ENCODE data around the gene CNTNAP2. TPM values are rescaled to one million over a fixed set of nuclear protein-coding genes. Genes with fewer than 3 reads are reported as not detected.

The CNTNAP2 gene
- total and polyA plus RNA-seq, 2 of the 13 experiments (the other 11 are each of a cell fraction or from before 2014, with no cell fraction given), result 0.40 to 0.42 TPM

- no peak for TF ChIP-seq MZF1 (CRISPR knock-in tag; IDR thresholded peaks at IDR 0.05; ENCODE audit: borderline replicate concordance)
- TF ChIP-seq, protein P1, sequence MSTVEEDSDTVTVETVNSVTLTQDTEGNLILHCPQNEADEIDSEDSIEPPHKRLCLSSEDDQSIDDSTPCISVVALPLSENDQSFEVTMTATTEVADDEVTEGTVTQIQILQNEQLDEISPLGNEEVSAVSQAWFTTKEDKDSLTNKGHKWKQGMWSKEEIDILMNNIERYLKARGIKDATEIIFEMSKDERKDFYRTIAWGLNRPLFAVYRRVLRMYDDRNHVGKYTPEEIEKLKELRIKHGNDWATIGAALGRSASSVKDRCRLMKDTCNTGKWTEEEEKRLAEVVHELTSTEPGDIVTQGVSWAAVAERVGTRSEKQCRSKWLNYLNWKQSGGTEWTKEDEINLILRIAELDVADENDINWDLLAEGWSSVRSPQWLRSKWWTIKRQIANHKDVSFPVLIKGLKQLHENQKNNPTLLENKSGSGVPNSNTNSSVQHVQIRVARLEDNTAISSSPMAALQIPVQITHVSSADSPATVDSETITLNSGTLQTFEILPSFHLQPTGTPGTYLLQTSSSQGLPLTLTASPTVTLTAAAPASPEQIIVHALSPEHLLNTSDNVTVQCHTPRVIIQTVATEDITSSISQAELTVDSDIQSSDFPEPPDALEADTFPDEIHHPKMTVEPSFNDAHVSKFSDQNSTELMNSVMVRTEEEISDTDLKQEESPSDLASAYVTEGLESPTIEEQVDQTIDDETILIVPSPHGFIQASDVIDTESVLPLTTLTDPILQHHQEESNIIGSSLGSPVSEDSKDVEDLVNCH (CRISPR knock-in tag; IDR thresholded peaks at IDR 0.05), result no peak
- TF ChIP-seq ZBTB10 (CRISPR knock-in tag; IDR thresholded peaks at IDR 0.05; ENCODE audit: borderline replicate concordance), result no peak
- no peak for TF ChIP-seq ZNF256 (CRISPR knock-in tag; conservative IDR thresholded peaks at IDR 0.05)
- no peak for TF ChIP-seq ZBTB7B (CRISPR knock-in tag; IDR thresholded peaks at IDR 0.05)
- TF ChIP-seq MED13 (CRISPR knock-in tag; IDR thresholded peaks at IDR 0.05), result no peak
Measured at GRCh38 chr7:147859033-147859432, 1742.4 kb downstream of the CNTNAP2 start (continued).

- H4K20me1 ChIP-seq (ENCODE audit: insufficient read depth, low read length), result no peaks in the 10 kb centered on the region
- H3K27ac ChIP-seq (ENCODE audit: extremely low read length, insufficient read depth, low read length), result no peak overlapping the region
- H3K4me2 ChIP-seq (ENCODE audit: low read depth, low read length), result no peak overlapping the region
- DNase-seq (ENCODE audit: low spot score) (no peak), FAIRE-seq (no peak), ATAC-seq (no peak)
- intact Hi-C loops (cut with micrococcal nuclease; ENCODE audit: unreplicated experiment) (no loop called here), in situ Hi-C loops (cut with HindIII; ENCODE audit: extremely low pct_ligation_motif_present, low pct_unique_long_range_greater_than_20kb) (no loop called here)
- POLR2A ChIA-PET, result no interaction called here
- H3K36me3 ChIP-seq (replicated peaks in 1 of 2; ENCODE audit: control insufficient read depth in 1 of 2, insufficient read depth in 2 of 2, low read length in 2 of 2), result no peaks in the 10 kb centered on the region
- H3K9ac ChIP-seq (ENCODE audit: insufficient read depth, low read depth, low read length), result no peak overlapping the region
- H3K4me3 ChIP-seq (replicated peaks in 1 of 3; ENCODE audit: insufficient read depth in 1 of 3, low read depth in 2 of 3, low read length in 3 of 3), result no peak overlapping the region
- no peak overlapping the region for H2AFZ ChIP-seq (ENCODE audit: low read length)
- no peaks in the 10 kb centered on the region for H3K79me2 ChIP-seq (ENCODE audit: insufficient read depth, low read length)
- no peaks in the 10 kb centered on the region; a peak in 1 of 5 replicates for H3K27me3 ChIP-seq (ENCODE audit: control insufficient read depth in 1 of 2, insufficient read depth in 2 of 2, low read length in 2 of 2)
- CTCF ChIA-PET (ENCODE audit: low intra/inter-chr PET ratio, low total read pairs), result no interaction called here
- no TSS peak for BruUV-seq (replicated peaks)
- H3K9me3 ChIP-seq (ENCODE audit: low read length), result no peaks in the 10 kb centered on the region
- H3K4me1 ChIP-seq (ENCODE audit: insufficient read depth, low read length), result no peaks in the 10 kb centered on the region
- no peak for TF ChIP-seq ZBTB3 (CRISPR knock-in tag; IDR thresholded peaks at IDR 0.05; ENCODE audit: borderline replicate concordance, low read depth)
- TF ChIP-seq ZNF180 (CRISPR knock-in tag; IDR thresholded peaks at IDR 0.05; ENCODE audit: borderline replicate concordance, low read depth), result no peak
- no peak for TF ChIP-seq RORA (CRISPR knock-in tag; IDR thresholded peaks at IDR 0.05)
- no peak for TF ChIP-seq ZNF12 (CRISPR knock-in tag; IDR thresholded peaks at IDR 0.05)
- TF ChIP-seq CHD4 (IDR thresholded peaks at IDR 0.05; ENCODE audit: borderline replicate concordance, low read length), result no peak
- no peak for TF ChIP-seq MZF1 (CRISPR knock-in tag; IDR thresholded peaks at IDR 0.05; ENCODE audit: borderline replicate concordance)
- no peak for TF ChIP-seq SP5 (CRISPR knock-in tag; IDR thresholded peaks at IDR 0.05; ENCODE audit: borderline replicate concordance, low read depth)
- TF ChIP-seq CAMTA2 (CRISPR knock-in tag; IDR thresholded peaks at IDR 0.05; ENCODE audit: borderline replicate concordance), result no peak
- TF ChIP-seq ZKSCAN1 (IDR thresholded peaks at IDR 0.05; ENCODE audit: low read length), result no peak
- no peak for TF ChIP-seq MED13 (CRISPR knock-in tag; IDR thresholded peaks at IDR 0.05)
- no peak for TF ChIP-seq ERF (CRISPR knock-in tag; IDR thresholded peaks at IDR 0.05)
- TF ChIP-seq FOXA1 (IDR thresholded peaks at IDR 0.05), result no peak
- TF ChIP-seq FOXA1 (CRISPR knock-in tag; IDR thresholded peaks at IDR 0.05), result no peak
- TF ChIP-seq ZNF232 (CRISPR knock-in tag; IDR thresholded peaks at IDR 0.05; ENCODE audit: borderline replicate concordance), result no peak
- TF ChIP-seq ZNF772 (CRISPR knock-in tag; IDR thresholded peaks at IDR 0.05), result no peak
Measured at GRCh38 chr7:147859486-147859885, 1742.9 kb downstream of the CNTNAP2 start.
